Large intestine (tissue), 3 donors: ENCODE results near the gene SNX13. TPM values are rescaled to one million over a fixed set of nuclear protein-coding genes. Genes with fewer than 3 reads are reported as not detected.
"Not testable (repeated sequence)": the region's sequence is repeated elsewhere in the genome, so short reads cannot be mapped to it uniquely, and the experiment has no call there.

Experiments used
- DNase-seq, 2 donors: peaks; one replicate each; pipeline versions ENCODE4 v3.0.0 to v3.0.0-alpha.2; 2013
- H3K27ac ChIP-seq: one replicate; pipeline ENCODE4 v1.5.1; 2013; ENCODE audit warnings: low read length
- H3K27me3 ChIP-seq: 2 replicates; pipeline ENCODE4 v1.6.1; 2013; ENCODE audit warnings: low read length; ENCODE audit not compliant: control insufficient read depth, insufficient read depth
- H3K36me3 ChIP-seq: 2 replicates; pipeline ENCODE4 v1.6.1; 2013; ENCODE audit warnings: low read length; ENCODE audit not compliant: control insufficient read depth, insufficient read depth
- H3K4me1 ChIP-seq: one replicate; pipeline ENCODE4 v1.6.1; 2013; ENCODE audit warnings: low read length; ENCODE audit not compliant: control insufficient read depth, insufficient read depth
- H3K4me3 ChIP-seq: one replicate; pipeline ENCODE4 v1.5.1; 2013; ENCODE audit warnings: low read length
- H3K9me3 ChIP-seq: one replicate; pipeline ENCODE4 v1.6.1; 2013; ENCODE audit warnings: mild to moderate bottlenecking, low read depth, low read length, moderate library complexity; ENCODE audit not compliant: control insufficient read depth
- WGBS: methylation state at CpG from one replicate; pipeline ENCODE4 v1.1.5; 2013; ENCODE audit warnings: low lambda C conversion rate; ENCODE audit not compliant: insufficient coverage; 5-methylcytosine and 5-hydroxymethylcytosine counted together
- polyA plus RNA-seq: library from polyadenylated mRNA; unstranded; fragments of 120-200 nt; gene quantifications from one replicate; pipeline ENCODE4 v1.2.1, GENCODE V29; 2013

SNX13 gene
- polyA plus RNA-seq, 1 donor = 30.0 TPM

GRCh38 chr7:17832820-17833355 is 107.4 kb downstream of the SNX13 start:
- H3K27me3 ChIP-seq = no peaks in the 10 kb centered on the region
- H3K36me3 ChIP-seq = peaks cover 17% of the 10 kb centered on the region
- H3K4me3 ChIP-seq = no peak overlapping the region
- no peak overlapping the region for H3K27ac ChIP-seq
- no peaks in the 10 kb centered on the region for H3K9me3 ChIP-seq
- H3K4me1 ChIP-seq = no peaks in the 10 kb centered on the region
- no peak for DNase-seq

- H3K27me3 ChIP-seq = no peaks in the 10 kb centered on the region
- H3K36me3 ChIP-seq = peaks cover 15% of the 10 kb centered on the region
- WGBS = 100% methylated on average over 1 of the region's 1 CpG
- no peaks in the 10 kb centered on the region for H3K9me3 ChIP-seq
- no peak overlapping the region for H3K4me3 ChIP-seq
- no peaks in the 10 kb centered on the region for H3K4me1 ChIP-seq
- no peak for DNase-seq
- H3K27ac ChIP-seq = no peak overlapping the region
Observed at GRCh38 chr7:17832242-17832641, 108.1 kb downstream of the SNX13 start.

DNA sequence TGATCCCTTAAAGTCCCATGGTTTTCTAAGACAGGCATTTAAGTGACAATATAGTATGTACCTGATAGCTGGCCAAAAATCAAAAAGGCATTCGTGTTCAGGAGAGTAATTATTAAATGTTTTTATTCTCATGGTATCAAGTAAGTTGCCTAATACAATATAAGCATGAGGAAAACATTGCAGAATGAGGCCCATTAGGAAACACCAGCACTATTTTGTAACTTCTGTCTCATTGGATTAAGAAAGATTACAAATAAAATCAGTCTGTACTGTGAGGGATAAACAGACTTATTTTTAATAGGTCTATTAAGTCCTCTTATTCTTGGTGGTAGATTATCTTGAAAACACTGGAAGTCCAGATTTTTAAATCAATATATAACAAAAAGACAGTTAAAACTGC is 110.1 kb downstream of the SNX13 start:
- Histone ChIP-seq H3K27me3 (no peaks in the 10 kb centered on the region), H3K4me3 (no peak overlapping the region), H3K27ac (no peak overlapping the region), H3K36me3 (peaks cover 7% of the 10 kb centered on the region), H3K9me3 (no peaks in the 10 kb centered on the region), H3K4me1 (no peaks in the 10 kb centered on the region)
- no peak for DNase-seq
- no CpG with 5 or more reads among the region's 1 CpG for WGBS

GRCh38 chr7:17829001-17829400 is 111.3 kb downstream of the SNX13 start:
- DNase-seq = no peak
- Histone ChIP-seq H3K36me3 (peaks cover 9% of the 10 kb centered on the region), H3K4me1 (no peaks in the 10 kb centered on the region), H3K27me3 (no peaks in the 10 kb centered on the region), H3K9me3 (no peaks in the 10 kb centered on the region), H3K4me3 (no peak overlapping the region), H3K27ac (no peak overlapping the region)
- WGBS = 100% methylated on average over 2 of the region's 3 CpGs

- Histone ChIP-seq H3K27ac (no peak overlapping the region), H3K9me3 (no peaks in the 10 kb centered on the region), H3K4me1 (no peaks in the 10 kb centered on the region), H3K4me3 (no peak overlapping the region), H3K27me3 (no peaks in the 10 kb centered on the region), H3K36me3 (peaks cover 14% of the 10 kb centered on the region)
- no peak for DNase-seq
- 95% methylated on average over 2 of the region's 3 CpGs for WGBS
Observed at GRCh38 chr7:17822547-17823173, 117.6 kb downstream of the SNX13 start.

- H3K4me3 ChIP-seq = no peak overlapping the region
- H3K27ac ChIP-seq = no peak overlapping the region
- no peaks in the 10 kb centered on the region for H3K27me3 ChIP-seq
- H3K36me3 ChIP-seq = peaks cover 15% of the 10 kb centered on the region
- DNase-seq = no peak
- WGBS = 88% methylated on average over 3 of the region's 3 CpGs
- H3K4me1 ChIP-seq = no peaks in the 10 kb centered on the region
- H3K9me3 ChIP-seq = no peaks in the 10 kb centered on the region
Observed at GRCh38 chr7:17816903-17817302, 123.4 kb downstream of the SNX13 start.

DNA sequence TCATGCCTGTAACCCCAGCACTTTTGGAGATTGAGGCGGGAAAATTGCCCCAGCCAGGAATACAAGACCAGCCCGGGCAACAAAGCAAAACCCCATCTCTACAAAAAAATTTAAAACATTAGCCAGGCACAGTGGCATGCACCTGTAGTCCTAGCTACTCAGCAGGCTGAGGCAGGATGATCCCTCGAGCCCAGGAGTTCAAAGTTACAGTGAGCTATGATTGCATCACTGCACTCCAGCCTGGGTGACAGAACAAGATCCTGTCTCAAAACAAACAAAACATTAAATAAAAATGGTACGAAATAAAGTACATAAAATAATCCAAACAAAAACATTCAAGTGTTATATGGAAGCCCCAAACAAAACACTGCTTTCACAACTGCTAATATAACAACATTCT is 125.0 kb downstream of the SNX13 start:
- DNase-seq = peak; percentile 1 to 31
- WGBS = 17% methylated on average over 1 of the region's 4 CpGs

DNA sequence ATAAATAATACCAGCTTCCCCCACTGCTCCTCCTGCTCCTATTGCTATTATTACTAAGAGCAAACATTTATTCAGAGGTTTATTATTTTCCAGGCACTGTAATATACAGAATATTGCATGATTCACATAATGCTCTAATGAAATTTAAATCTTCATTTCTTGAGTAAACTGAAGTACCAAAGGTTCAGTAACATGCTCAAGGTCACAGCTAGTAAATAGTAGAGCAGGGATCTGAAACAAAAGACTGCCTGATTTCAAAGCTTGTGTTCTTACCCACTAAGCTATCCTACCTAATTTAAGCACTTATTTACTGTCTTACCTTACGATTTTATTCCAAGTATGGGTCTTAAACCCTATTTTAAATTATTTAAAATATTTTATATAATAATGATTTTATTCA is 126.2 kb downstream of the SNX13 start:
- peaks cover 13% of the 10 kb centered on the region for H3K36me3 ChIP-seq
- no peak for DNase-seq
- no peak overlapping the region for H3K27ac ChIP-seq
- 85% methylated on average over 1 of the region's 1 CpG for WGBS
- no peak overlapping the region for H3K4me3 ChIP-seq
- H3K4me1 ChIP-seq = no peaks in the 10 kb centered on the region
- no peaks in the 10 kb centered on the region for H3K27me3 ChIP-seq
- no peaks in the 10 kb centered on the region for H3K9me3 ChIP-seq

More for the DNA sequence above, 125.0 kb downstream of the SNX13 start:
- H3K9me3 ChIP-seq = no peaks in the 10 kb centered on the region
- no peak overlapping the region for H3K4me3 ChIP-seq
- no peaks in the 10 kb centered on the region for H3K27me3 ChIP-seq
- no peak overlapping the region for H3K27ac ChIP-seq
- H3K36me3 ChIP-seq = peaks cover 13% of the 10 kb centered on the region
- H3K4me1 ChIP-seq = no peaks in the 10 kb centered on the region

DNA sequence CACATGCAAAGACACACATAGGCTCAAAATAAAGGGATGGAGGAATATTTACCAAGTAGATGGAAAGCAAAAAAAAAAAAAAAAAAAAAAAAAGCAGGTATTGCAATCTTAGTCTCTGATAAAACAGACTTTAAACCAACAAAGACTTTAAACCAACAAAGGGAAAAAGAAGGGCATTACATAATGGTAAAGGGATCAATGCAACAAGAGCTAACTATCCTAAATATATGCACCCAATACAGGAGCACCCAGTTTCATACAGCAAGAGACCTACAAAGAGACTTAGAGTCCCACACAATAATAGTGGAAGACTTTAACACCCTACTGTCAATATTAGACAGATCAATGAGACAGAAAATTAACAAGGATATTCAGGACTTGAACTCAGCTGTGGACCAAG is 131.1 kb downstream of the SNX13 start:
- H3K4me1 ChIP-seq, DNase-seq, H3K9me3 ChIP-seq, H3K27me3 ChIP-seq, H3K27ac ChIP-seq, H3K4me3 ChIP-seq: not testable (repeated sequence)
- peaks cover 20% of the 10 kb centered on the region for H3K36me3 ChIP-seq

GRCh38 chr7:17807242-17807641 is 133.1 kb downstream of the SNX13 start:
- no peak overlapping the region for H3K27ac ChIP-seq
- no peak overlapping the region for H3K4me3 ChIP-seq
- H3K4me1 ChIP-seq = no peaks in the 10 kb centered on the region
- H3K36me3 ChIP-seq = peaks cover 14% of the 10 kb centered on the region
- no peak for DNase-seq
- peaks cover 3% of the 10 kb centered on the region for H3K9me3 ChIP-seq
- WGBS = no CpG with 5 or more reads among the region's 9 CpGs
- H3K27me3 ChIP-seq = no peaks in the 10 kb centered on the region

GRCh38 chr7:17806631-17807030 is 133.7 kb downstream of the SNX13 start:
- Histone ChIP-seq H3K27me3 (no peaks in the 10 kb centered on the region), H3K4me3 (no peak overlapping the region), H3K4me1 (no peaks in the 10 kb centered on the region), H3K9me3 (peaks cover 3% of the 10 kb centered on the region), H3K27ac (no peak overlapping the region), H3K36me3 (peaks cover 19% of the 10 kb centered on the region)
- WGBS = no CpG with 5 or more reads among the region's 14 CpGs
- DNase-seq = no peak
